ENCODE results near the gene AMZ2. TPM values are rescaled to one million over a fixed set of nuclear protein-coding genes. Genes with fewer than 3 reads are reported as not detected.
"Not testable (repeated sequence)": the region's sequence is repeated elsewhere in the genome, so short reads cannot be mapped to it uniquely, and the experiment has no call there.

AMZ2 gene
- total RNA-seq, 1 experiment from 2014 or later = 136 TPM

- Histone ChIP-seq H3K4me1 (ENCODE audit: low read length) (peaks cover 39% of the 10 kb centered on the region), H3K27ac (ENCODE audit: low read length) (peak overlapping the region; percentile 67), H3K36me3 (ENCODE audit: insufficient read depth, low read length) (peaks cover 16% of the 10 kb centered on the region)
- H2AFZ ChIP-seq (ENCODE audit: low read length); H3K9me3 ChIP-seq (ENCODE audit: low read length); H3K79me2 ChIP-seq (ENCODE audit: low read length); H4K20me1 ChIP-seq (ENCODE audit: insufficient read depth, low read depth, low read length); H3K9ac ChIP-seq (ENCODE audit: low read length); DNase-seq; H3K9me2 ChIP-seq (replicated peaks; ENCODE audit: insufficient read depth, low read length); H3K4me3 ChIP-seq (ENCODE audit: low read length); H3K27me3 ChIP-seq (ENCODE audit: low read length); H3K4me2 ChIP-seq (ENCODE audit: low read depth, low read length, poor library complexity, severe bottlenecking): not testable (repeated sequence)
These were observed 14.6 kb downstream of the AMZ2 start for GRCh38 chr17:68262467-68262866.

- H3K9me3 ChIP-seq (ENCODE audit: low read length); H3K27me3 ChIP-seq (ENCODE audit: low read length); H3K79me2 ChIP-seq (ENCODE audit: low read length); H3K9me2 ChIP-seq (replicated peaks; ENCODE audit: insufficient read depth, low read length); H3K4me3 ChIP-seq (ENCODE audit: low read length); H3K4me2 ChIP-seq (ENCODE audit: low read depth, low read length, poor library complexity, severe bottlenecking); H4K20me1 ChIP-seq (ENCODE audit: insufficient read depth, low read depth, low read length); H2AFZ ChIP-seq (ENCODE audit: low read length): not testable (repeated sequence)
- peak overlapping the region; percentile 72 for H3K27ac ChIP-seq (ENCODE audit: low read length)
- DNase-seq = peak; percentile 76
- H3K9ac ChIP-seq (ENCODE audit: low read length) = peak overlapping the region; percentile 22; the same call in 1 of the 2 replicates
- H3K4me1 ChIP-seq (ENCODE audit: low read length) = peaks cover 32% of the 10 kb centered on the region
- peaks cover 22% of the 10 kb centered on the region; the same call in 1 of the 2 replicates for H3K36me3 ChIP-seq (ENCODE audit: insufficient read depth, low read length)
These were observed 15.3 kb downstream of the AMZ2 start for GRCh38 chr17:68263101-68263681.

GRCh38 chr17:68265833-68266232 is 18.0 kb downstream of the AMZ2 start:
- Histone ChIP-seq H3K27ac (ENCODE audit: low read length) (peak overlapping the region; percentile 30; the same call in 1 of the 2 replicates), H3K36me3 (ENCODE audit: insufficient read depth, low read length) (peaks cover 27% of the 10 kb centered on the region)

GRCh38 chr17:68273722-68274121 is 25.9 kb downstream of the AMZ2 start:
- peaks cover 60% of the 10 kb centered on the region for H3K36me3 ChIP-seq (ENCODE audit: insufficient read depth, low read length)
- peaks cover 65% of the 10 kb centered on the region for H3K79me2 ChIP-seq (ENCODE audit: low read length)
- H4K20me1 ChIP-seq (ENCODE audit: insufficient read depth, low read depth, low read length) = 0 out of 2 replicates have a peak, but pooled peaks cover 10% of the 10 kb centered on the region
- H3K4me3 ChIP-seq (ENCODE audit: low read length) = no peak overlapping the region
- H3K4me1 ChIP-seq (ENCODE audit: low read length) = no peaks in the 10 kb centered on the region
- no peak overlapping the region for H2AFZ ChIP-seq (ENCODE audit: low read length)
- H3K9me3 ChIP-seq (ENCODE audit: low read length) = no peaks in the 10 kb centered on the region
- no peak overlapping the region for H3K4me2 ChIP-seq (ENCODE audit: low read depth, low read length, poor library complexity, severe bottlenecking)
- H3K9ac ChIP-seq (ENCODE audit: low read length) = no peak overlapping the region
- no peaks in the 10 kb centered on the region for H3K27me3 ChIP-seq (ENCODE audit: low read length)
- H3K27ac ChIP-seq (ENCODE audit: low read length) = no peak overlapping the region
- H3K9me2 ChIP-seq (replicated peaks; ENCODE audit: insufficient read depth, low read length) = no peaks in the 10 kb centered on the region
- no peak for DNase-seq

More at GRCh38 chr17:68265833-68266232, 18.0 kb downstream of the AMZ2 start:
- not testable (repeated sequence) for H3K27me3 ChIP-seq (ENCODE audit: low read length); H3K4me2 ChIP-seq (ENCODE audit: low read depth, low read length, poor library complexity, severe bottlenecking); H3K9ac ChIP-seq (ENCODE audit: low read length); H3K9me2 ChIP-seq (replicated peaks; ENCODE audit: insufficient read depth, low read length); H3K9me3 ChIP-seq (ENCODE audit: low read length); H4K20me1 ChIP-seq (ENCODE audit: insufficient read depth, low read depth, low read length); H3K79me2 ChIP-seq (ENCODE audit: low read length); DNase-seq; H3K4me3 ChIP-seq (ENCODE audit: low read length); H2AFZ ChIP-seq (ENCODE audit: low read length)
- peaks cover 11% of the 10 kb centered on the region for H3K4me1 ChIP-seq (ENCODE audit: low read length)

- H3K9me2 ChIP-seq (replicated peaks; ENCODE audit: insufficient read depth, low read length); H3K4me1 ChIP-seq (ENCODE audit: low read length); H3K9ac ChIP-seq (ENCODE audit: low read length); H3K4me3 ChIP-seq (ENCODE audit: low read length); H3K9me3 ChIP-seq (ENCODE audit: low read length); H2AFZ ChIP-seq (ENCODE audit: low read length); H3K27me3 ChIP-seq (ENCODE audit: low read length); DNase-seq; H3K4me2 ChIP-seq (ENCODE audit: low read depth, low read length, poor library complexity, severe bottlenecking); H3K27ac ChIP-seq (ENCODE audit: low read length): not testable (repeated sequence)
- Histone ChIP-seq H4K20me1 (ENCODE audit: insufficient read depth, low read depth, low read length) (peaks cover 25% of the 10 kb centered on the region), H3K79me2 (ENCODE audit: low read length) (peaks cover 81% of the 10 kb centered on the region), H3K36me3 (ENCODE audit: insufficient read depth, low read length) (peaks cover 71% of the 10 kb centered on the region)
These were observed 28.5 kb downstream of the AMZ2 start for GRCh38 chr17:68276339-68276738.

GRCh38 chr17:68277807-68278206 is 30.0 kb downstream of the AMZ2 start:
- no peak overlapping the region for H2AFZ ChIP-seq (ENCODE audit: low read length)
- H3K4me2 ChIP-seq (ENCODE audit: low read depth, low read length, poor library complexity, severe bottlenecking) = no peak overlapping the region
- H4K20me1 ChIP-seq (ENCODE audit: insufficient read depth, low read depth, low read length) = peaks cover 28% of the 10 kb centered on the region
- no peaks in the 10 kb centered on the region for H3K27me3 ChIP-seq (ENCODE audit: low read length)
- H3K36me3 ChIP-seq (ENCODE audit: insufficient read depth, low read length) = peaks cover 63% of the 10 kb centered on the region
- H3K27ac ChIP-seq (ENCODE audit: low read length) = no peak overlapping the region
- no peak overlapping the region for H3K9ac ChIP-seq (ENCODE audit: low read length)
- no peak for DNase-seq
- H3K79me2 ChIP-seq (ENCODE audit: low read length) = peaks cover 79% of the 10 kb centered on the region
- no peaks in the 10 kb centered on the region for H3K4me1 ChIP-seq (ENCODE audit: low read length)
- H3K9me2 ChIP-seq (replicated peaks; ENCODE audit: insufficient read depth, low read length) = no peaks in the 10 kb centered on the region
- no peaks in the 10 kb centered on the region for H3K9me3 ChIP-seq (ENCODE audit: low read length)
- H3K4me3 ChIP-seq (ENCODE audit: low read length) = no peak overlapping the region

GRCh38 chr17:68281965-68282364 is 34.1 kb downstream of the AMZ2 start:
- peaks cover 84% of the 10 kb centered on the region for H3K79me2 ChIP-seq (ENCODE audit: low read length)
- DNase-seq = not testable (repeated sequence)

GRCh38 chr17:68288375-68288774 is 40.5 kb downstream of the AMZ2 start:
- no peak overlapping the region for H2AFZ ChIP-seq (ENCODE audit: low read length)
- no peaks in the 10 kb centered on the region for H3K9me2 ChIP-seq (replicated peaks; ENCODE audit: insufficient read depth, low read length)
- peak overlapping the region; percentile 87 for H3K4me2 ChIP-seq (ENCODE audit: low read depth, low read length, poor library complexity, severe bottlenecking)
- peak; percentile 96 for DNase-seq
- H3K9me3 ChIP-seq (ENCODE audit: low read length) = no peaks in the 10 kb centered on the region
- H3K79me2 ChIP-seq (ENCODE audit: low read length) = peaks cover 68% of the 10 kb centered on the region
- no peaks in the 10 kb centered on the region for H3K27me3 ChIP-seq (ENCODE audit: low read length)
- H4K20me1 ChIP-seq (ENCODE audit: insufficient read depth, low read depth, low read length) = no peaks in the 10 kb centered on the region
- H3K4me1 ChIP-seq (ENCODE audit: low read length) = peaks cover 58% of the 10 kb centered on the region
- H3K4me3 ChIP-seq (ENCODE audit: low read length) = peak overlapping the region; percentile 95
- H3K36me3 ChIP-seq (ENCODE audit: insufficient read depth, low read length) = peaks cover 15% of the 10 kb centered on the region
- peak overlapping the region; percentile 99 for H3K9ac ChIP-seq (ENCODE audit: low read length)
- H3K27ac ChIP-seq (ENCODE audit: low read length) = peak overlapping the region; percentile 97

More at GRCh38 chr17:68281965-68282364, 34.1 kb downstream of the AMZ2 start:
- H3K27me3 ChIP-seq (ENCODE audit: low read length); H3K9me3 ChIP-seq (ENCODE audit: low read length); H3K4me3 ChIP-seq (ENCODE audit: low read length); H3K4me2 ChIP-seq (ENCODE audit: low read depth, low read length, poor library complexity, severe bottlenecking); H3K9me2 ChIP-seq (replicated peaks; ENCODE audit: insufficient read depth, low read length); H3K27ac ChIP-seq (ENCODE audit: low read length); H2AFZ ChIP-seq (ENCODE audit: low read length); H3K9ac ChIP-seq (ENCODE audit: low read length): not testable (repeated sequence)
- H4K20me1 ChIP-seq (ENCODE audit: insufficient read depth, low read depth, low read length) = peaks cover 28% of the 10 kb centered on the region
- H3K36me3 ChIP-seq (ENCODE audit: insufficient read depth, low read length) = peaks cover 52% of the 10 kb centered on the region
- peaks cover 23% of the 10 kb centered on the region for H3K4me1 ChIP-seq (ENCODE audit: low read length)

Measured in Karpas-422 (cell line).